Suprapubic skin (tissue), 4 donors: Measurements from ENCODE around the gene SLC22A8. TPM values are rescaled to one million over a fixed set of nuclear protein-coding genes. Genes with fewer than 3 reads are reported as not detected.

ENCODE experiments used
- DNase-seq, 2 donors: peaks; one replicate each; pipeline ENCODE4 v3.0.0-alpha.2; 2019; ENCODE audit warnings: low spot score in 2 of 2
- H3K27ac ChIP-seq: fragments of 200-600 bp; sonication (generic); one replicate; pipeline ENCODE4 v1.5.1; 2019
- H3K27me3 ChIP-seq: fragments of 200-600 bp; sonication (generic); one replicate; pipeline ENCODE4 v1.5.1; 2019
- H3K36me3 ChIP-seq: fragments of 200-600 bp; sonication (generic); one replicate; pipeline ENCODE4 v1.5.1; 2019
- H3K4me1 ChIP-seq: fragments of 200-600 bp; sonication (generic); one replicate; pipeline ENCODE4 v1.5.1; 2019
- H3K4me3 ChIP-seq: fragments of 200-600 bp; sonication (generic); one replicate; pipeline ENCODE4 v1.5.1; 2019; ENCODE audit warnings: mild to moderate bottlenecking
- H3K9me3 ChIP-seq: fragments of 200-600 bp; sonication (generic); one replicate; pipeline ENCODE4 v1.5.1; 2019
- CTCF ChIP-seq, 2 donors: fragments of 200-600 bp in 1 of 2; fragments of 450-650 bp in 1 of 2; sonication (generic) in 1 of 2; IDR thresholded peaks; one replicate each; pipeline ENCODE4 v1.5.1; 2016 to 2019; ENCODE audit warnings: antibody characterized with exemption in 2 of 2, mild to moderate bottlenecking in 1 of 2, moderate library complexity in 1 of 2
- EP300 ChIP-seq: sonication (generic); formaldehyde crosslinking; IDR thresholded peaks from one replicate; pipeline ENCODE4 v1.6.1; 2017; ENCODE audit warnings: antibody characterized with exemption
- POLR2A ChIP-seq, 2 donors: fragments of 450-650 bp; IDR thresholded peaks; one replicate each; pipeline ENCODE4 v1.6.1; 2017; ENCODE audit warnings: antibody characterized with exemption in 2 of 2, mild to moderate bottlenecking in 2 of 2, moderate library complexity in 2 of 2
- POLR2AphosphoS5 ChIP-seq, 3 donors: sonication (generic); formaldehyde crosslinking; IDR thresholded peaks; one replicate each; pipeline ENCODE4 v1.6.1; 2017; ENCODE audit warnings: antibody characterized with exemption in 3 of 3
- WGBS: methylation state at CpG from one replicate; pipeline ENCODE4 v1.1.5; 2018; 5-methylcytosine and 5-hydroxymethylcytosine counted together
- total RNA-seq, 4 donors: library from RNA; depleted of rRNA; stranded (reverse); fragments of >200 nt; gene quantifications; one replicate each; pipeline ENCODE4 v1.1.0, GENCODE V29; 2016

The SLC22A8 gene
- total RNA-seq, 4 donors from 2014 or later = not detected

DNA sequence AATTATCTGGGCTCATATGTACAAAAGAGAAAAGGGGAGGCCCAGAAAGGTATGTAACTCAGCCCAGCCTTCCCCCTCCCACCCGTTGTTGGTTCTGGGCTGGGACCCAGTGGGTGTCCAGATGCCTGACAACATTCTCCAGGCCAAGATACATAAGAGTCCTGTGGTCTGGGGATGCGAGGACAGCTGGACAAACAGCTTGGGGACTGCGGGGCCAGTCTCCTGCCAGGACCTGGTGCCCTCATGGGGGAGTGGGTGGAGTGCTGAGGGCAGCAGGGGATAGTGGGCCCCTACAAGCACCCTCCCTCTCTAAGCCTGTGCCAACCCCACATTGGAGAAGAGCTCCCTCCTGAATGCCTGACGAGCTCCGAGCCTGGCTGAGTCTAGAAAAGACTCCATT, 27.4 kb downstream of the SLC22A8 start:
- H3K36me3 ChIP-seq = no peaks in the 10 kb centered on the region
- WGBS = 50% methylated on average over 1 of the region's 5 CpGs
- no peak overlapping the region for H3K4me3 ChIP-seq
- no peak for TF ChIP-seq EP300
- no peak for TF ChIP-seq POLR2A (IDR thresholded peaks at IDR 0.05)
- TF ChIP-seq POLR2AphosphoS5 (IDR thresholded peaks at IDR 0.05) = no peak
- no peak for TF ChIP-seq CTCF (IDR thresholded peaks at IDR 0.05)
- no peaks in the 10 kb centered on the region for H3K27me3 ChIP-seq
- DNase-seq = no peak
- H3K4me1 ChIP-seq = no peaks in the 10 kb centered on the region
- no peaks in the 10 kb centered on the region for H3K9me3 ChIP-seq
- H3K27ac ChIP-seq = no peak overlapping the region

DNA sequence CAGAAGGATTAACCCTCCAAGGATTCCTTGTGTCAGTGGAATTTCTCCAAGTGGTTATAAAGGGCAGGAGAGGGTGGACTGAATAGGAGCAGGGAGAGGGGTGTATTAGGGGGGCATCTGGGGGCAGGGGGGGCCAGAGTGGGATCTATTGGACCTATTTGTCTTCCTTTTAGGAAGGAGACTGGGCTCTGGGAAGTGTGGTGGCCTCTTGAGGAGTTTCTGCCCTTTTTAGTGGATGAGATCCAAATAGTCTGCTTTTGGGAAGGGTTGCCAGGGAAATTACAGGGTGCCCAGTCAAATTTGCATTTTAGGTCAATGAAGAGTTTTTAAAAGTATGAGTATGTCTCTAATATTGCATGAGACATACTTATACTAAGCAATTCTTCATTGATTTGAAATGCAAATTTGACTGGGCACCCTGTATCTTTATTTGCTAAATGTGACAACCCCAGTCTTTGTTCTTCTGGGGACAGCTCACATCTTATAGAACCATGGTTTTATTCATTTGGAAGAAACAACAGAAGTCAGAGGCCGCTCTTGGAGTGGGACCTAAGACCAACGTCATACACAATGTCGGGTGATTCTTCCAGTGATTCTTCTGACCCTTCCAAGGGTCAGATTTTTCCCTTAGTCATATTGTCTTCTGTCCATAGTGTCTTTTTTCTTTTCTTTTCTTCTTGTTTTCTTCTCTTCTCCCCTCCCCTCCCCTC, 30.4 kb downstream of the SLC22A8 start:
- Histone ChIP-seq H3K9me3 (no peaks in the 10 kb centered on the region), H3K27me3 (no peaks in the 10 kb centered on the region), H3K27ac (no peak overlapping the region), H3K4me1 (no peaks in the 10 kb centered on the region), H3K4me3 (no peak overlapping the region), H3K36me3 (no peaks in the 10 kb centered on the region)
- WGBS = 87% methylated on average over 3 of the region's 3 CpGs
- no peak for DNase-seq
- TF ChIP-seq CTCF (IDR thresholded peaks at IDR 0.05) = no peak
- no peak for TF ChIP-seq POLR2A (IDR thresholded peaks at IDR 0.05)

- no peaks in the 10 kb centered on the region for H3K36me3 ChIP-seq
- TF ChIP-seq POLR2AphosphoS5 (IDR thresholded peaks at IDR 0.05) (no peak), EP300 (no peak), CTCF (IDR thresholded peaks at IDR 0.05) (no peak), POLR2A (IDR thresholded peaks at IDR 0.05) (no peak)
- H3K27me3 ChIP-seq = no peaks in the 10 kb centered on the region
- no peaks in the 10 kb centered on the region for H3K4me1 ChIP-seq
- H3K9me3 ChIP-seq = no peaks in the 10 kb centered on the region
- H3K4me3 ChIP-seq = no peak within 1 kb of the TSS
- DNase-seq = no peak
- WGBS = 85% methylated on average over 13 of the region's 14 CpGs
- H3K27ac ChIP-seq = no peak within 1 kb of the TSS
Observed at GRCh38 chr11:62984451-62984991, 31.1 kb downstream of the SLC22A8 start, which contains the start of gene SLC22A6. SLC22A6 (minus strand) TSS chr11:62984967; CDS start chr11:62984690, 277 bp downstream.

- H3K9me3 ChIP-seq = no peaks in the 10 kb centered on the region
- H3K4me3 ChIP-seq = no peak overlapping the region
- no peak for TF ChIP-seq POLR2AphosphoS5 (IDR thresholded peaks at IDR 0.05)
- TF ChIP-seq POLR2A (IDR thresholded peaks at IDR 0.05) = no peak
- no peak for TF ChIP-seq CTCF (IDR thresholded peaks at IDR 0.05)
- no peak for TF ChIP-seq EP300
- 93% methylated on average over 11 of the region's 13 CpGs for WGBS
- H3K27ac ChIP-seq = no peak overlapping the region
- H3K27me3 ChIP-seq = no peaks in the 10 kb centered on the region
- DNase-seq = no peak
- no peaks in the 10 kb centered on the region for H3K36me3 ChIP-seq
- H3K4me1 ChIP-seq = no peaks in the 10 kb centered on the region
Observed at GRCh38 chr11:62983536-62984199, 32.0 kb downstream of the SLC22A8 start.

DNA sequence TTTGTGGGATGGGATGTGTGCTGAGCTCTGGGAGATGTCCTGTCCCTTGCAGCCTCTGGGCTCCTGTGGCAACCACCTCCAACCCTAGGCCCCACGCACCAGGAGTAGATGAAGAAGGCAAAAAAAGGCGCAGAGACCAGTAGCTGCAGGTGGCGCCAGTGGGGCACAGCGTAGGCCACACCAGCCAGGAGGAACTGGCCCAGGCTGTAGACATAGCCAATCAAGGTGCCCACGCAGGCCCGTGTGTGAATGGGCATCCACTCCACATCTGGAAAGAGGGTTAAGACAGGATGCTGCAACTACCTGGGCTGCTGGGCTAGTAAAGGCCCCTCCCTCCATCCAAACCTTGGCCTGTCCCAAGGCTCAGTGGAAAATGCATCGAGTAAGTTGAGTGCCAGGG, 33.9 kb downstream of the SLC22A8 start:
- Histone ChIP-seq H3K4me1 (no peaks in the 10 kb centered on the region), H3K4me3 (no peak overlapping the region), H3K27ac (no peak overlapping the region), H3K9me3 (no peaks in the 10 kb centered on the region), H3K27me3 (no peaks in the 10 kb centered on the region), H3K36me3 (no peaks in the 10 kb centered on the region)
- TF ChIP-seq EP300 (no peak), POLR2AphosphoS5 (IDR thresholded peaks at IDR 0.05) (no peak), CTCF (IDR thresholded peaks at IDR 0.05) (no peak), POLR2A (IDR thresholded peaks at IDR 0.05) (no peak)
- 90% methylated on average over 7 of the region's 7 CpGs for WGBS
- DNase-seq = no peak
